HG02981 (cell line): Measurements from ENCODE around the gene STK24.
"Not testable (repeated sequence)": the region's sequence is repeated elsewhere in the genome, so short reads cannot be mapped to it uniquely, and the experiment has no call there.

ENCODE experiments used
- ATAC-seq: cut with Tn5 transposase; IDR thresholded peaks from one replicate; pipeline ENCODE4 v1.9.1; 2021; ENCODE audit warnings: mild to moderate bottlenecking, moderate library complexity; ENCODE audit not compliant: unreplicated experiment

The STK24 gene

GRCh38 chr13:98415326-98416070 is 161.4 kb downstream of the STK24 start:
- ATAC-seq: no peak

- no peak for ATAC-seq
These were observed 163.1 kb downstream of the STK24 start for GRCh38 chr13:98413796-98414195.

- ATAC-seq: not testable (repeated sequence)
These were observed 163.6 kb downstream of the STK24 start for GRCh38 chr13:98413278-98413677.

- no peak for ATAC-seq
These were observed 165.2 kb downstream of the STK24 start for GRCh38 chr13:98411617-98412265.

- ATAC-seq: no peak
These were observed 165.9 kb downstream of the STK24 start for GRCh38 chr13:98411013-98411412.

- ATAC-seq: no peak
These were observed 166.3 kb downstream of the STK24 start for GRCh38 chr13:98410612-98411011.

GRCh38 chr13:98409281-98409680 is 167.6 kb downstream of the STK24 start:
- no peak for ATAC-seq

- ATAC-seq: no peak
These were observed 169.3 kb downstream of the STK24 start for GRCh38 chr13:98407575-98407974.

- ATAC-seq: no peak
These were observed 169.9 kb downstream of the STK24 start for GRCh38 chr13:98406971-98407370.

GRCh38 chr13:98406427-98406826 is 170.5 kb downstream of the STK24 start:
- ATAC-seq: no peak

GRCh38 chr13:98405690-98406344 is 171.1 kb downstream of the STK24 start:
- ATAC-seq: no peak

- no peak for ATAC-seq
These were observed 171.8 kb downstream of the STK24 start for GRCh38 chr13:98405107-98405571.

- ATAC-seq: no peak
These were observed 173.8 kb downstream of the STK24 start for GRCh38 chr13:98403076-98403475.

- ATAC-seq: no peak
These were observed 175.0 kb downstream of the STK24 start for GRCh38 chr13:98401934-98402333.

- no peak for ATAC-seq
These were observed 177.2 kb downstream of the STK24 start for GRCh38 chr13:98399756-98400155.

GRCh38 chr13:98398581-98398980 is 178.3 kb downstream of the STK24 start:
- no peak for ATAC-seq

GRCh38 chr13:98397861-98398260 is 179.0 kb downstream of the STK24 start:
- no peak for ATAC-seq

GRCh38 chr13:98397221-98397620 is 179.7 kb downstream of the STK24 start:
- ATAC-seq: no peak

GRCh38 chr13:98396071-98396710 is 180.7 kb downstream of the STK24 start:
- ATAC-seq: no peak
